SIG-M5 treated with dmso at 0.1 percent for 504 hours (cell line): ENCODE data around the gene FAM234B.

ENCODE experiments used
- DNase-seq: peaks from one replicate; lab custom pipeline; 2025; ENCODE audit not compliant: unreplicated experiment; lab: John Stamatoyannopoulos, UW

Gene FAM234B

GRCh38 chr12:13044002-13044905 lies at the start of gene FAM234B:
Gene FAM234B (plus strand): TSS chr12:13044381. CDS start chr12:13044404, 23 bp downstream.
- DNase-seq, result peak; percentile 43

GRCh38 chr12:12995088-12995487 lies 49.1 kb upstream of the FAM234B start:
- DNase-seq, result no peak

- no peak for DNase-seq
Measured at GRCh38 chr12:12996209-12996608, 48.0 kb upstream of the FAM234B start.

GRCh38 chr12:12997156-12997555 lies 47.0 kb upstream of the FAM234B start:
- DNase-seq, result no peak

GRCh38 chr12:12997734-12998133 lies 46.4 kb upstream of the FAM234B start:
- DNase-seq, result no peak

GRCh38 chr12:12998248-12998647 lies 45.9 kb upstream of the FAM234B start:
- DNase-seq, result no peak

GRCh38 chr12:12999271-12999958 lies 44.8 kb upstream of the FAM234B start:
- no peak for DNase-seq

- DNase-seq, result peak; percentile 75
Measured at GRCh38 chr12:12999959-13000615, 44.1 kb upstream of the FAM234B start, which contains the start of gene HEBP1. Gene HEBP1 (minus strand): TSS chr12:13000265. CDS start chr12:13000114, 151 bp downstream.

- peak; percentile 35 for DNase-seq
Measured at GRCh38 chr12:13000616-13000924, 43.6 kb upstream of the FAM234B start.

GRCh38 chr12:13000925-13001774 lies 43.0 kb upstream of the FAM234B start:
- peak; percentile 45 for DNase-seq

- DNase-seq, result no peak
Measured at GRCh38 chr12:13001775-13002040, 42.5 kb upstream of the FAM234B start.

GRCh38 chr12:13002301-13003097 lies 41.7 kb upstream of the FAM234B start:
- DNase-seq, result no peak

- no peak for DNase-seq
Measured at GRCh38 chr12:13004361-13004760, 39.8 kb upstream of the FAM234B start.

GRCh38 chr12:13004986-13005385 lies 39.2 kb upstream of the FAM234B start:
- no peak for DNase-seq

GRCh38 chr12:13005649-13006048 lies 38.5 kb upstream of the FAM234B start:
- DNase-seq, result no peak

- DNase-seq, result no peak
Measured at GRCh38 chr12:13007496-13008233, 36.5 kb upstream of the FAM234B start.

- DNase-seq, result no peak
Measured at GRCh38 chr12:13008741-13009380, 35.3 kb upstream of the FAM234B start.

GRCh38 chr12:13011098-13011497 lies 33.1 kb upstream of the FAM234B start:
- no peak for DNase-seq

- DNase-seq, result no peak
Measured at GRCh38 chr12:13022851-13023271, 21.3 kb upstream of the FAM234B start.
